Hepatocyte (in vitro differentiated cells): ENCODE results near the gene STX11. TPM values are rescaled to one million over a fixed set of nuclear protein-coding genes. Genes with fewer than 3 reads are reported as not detected.

ENCODE experiments used
- DNase-seq: peaks from one replicate; pipeline ENCODE4 v3.0.0-alpha.2; 2016; ENCODE audit warnings: low spot score
- H2AFZ ChIP-seq: fragments of 200-600 bp; sonication (generic); 2 replicates; pipeline ENCODE4 v1.6.0; 2016; ENCODE audit warnings: antibody characterized with exemption, mild to moderate bottlenecking
- H3K27ac ChIP-seq: fragments of 200-600 bp; sonication (generic); 2 replicates; pipeline ENCODE4 v1.5.1; 2016; ENCODE audit warnings: mild to moderate bottlenecking
- H3K27me3 ChIP-seq: fragments of 200-600 bp; sonication (generic); 2 replicates; pipeline ENCODE4 v1.6.1; 2016
- H3K36me3 ChIP-seq: fragments of 200-600 bp; sonication (generic); replicated peaks from 2 replicates; pipeline ENCODE4 v1.5.1; 2016; ENCODE audit warnings: low read depth; ENCODE audit not compliant: insufficient read depth
- H3K4me1 ChIP-seq: fragments of 200-600 bp; sonication (generic); 2 replicates; pipeline ENCODE4 v1.5.1; 2016; ENCODE audit warnings: mild to moderate bottlenecking, moderate library complexity; ENCODE audit not compliant: insufficient read depth
- H3K4me2 ChIP-seq: fragments of 200-600 bp; sonication (generic); 2 replicates; pipeline ENCODE4 v1.6.0; 2016
- H3K4me3 ChIP-seq: fragments of 200-600 bp; sonication (generic); 2 replicates; pipeline ENCODE4 v1.5.1; 2016; ENCODE audit warnings: mild to moderate bottlenecking
- H3K79me2 ChIP-seq: fragments of 200-600 bp; sonication (generic); 2 replicates; pipeline ENCODE4 v1.6.0; 2017; ENCODE audit warnings: mild to moderate bottlenecking
- H3K9me2 ChIP-seq: fragments of 200-600 bp; sonication (generic); replicated peaks from 2 replicates; pipeline ENCODE4 v1.6.0; 2017; ENCODE audit warnings: mild to moderate bottlenecking; ENCODE audit not compliant: insufficient read depth
- H3K9me3 ChIP-seq: fragments of 200-600 bp; sonication (generic); 2 replicates; pipeline ENCODE4 v1.5.1; 2016; ENCODE audit warnings: low read depth, mild to moderate bottlenecking
- H4K20me1 ChIP-seq: fragments of 200-600 bp; sonication (generic); 2 replicates; pipeline ENCODE4 v1.6.0; 2016; ENCODE audit warnings: mild to moderate bottlenecking; ENCODE audit not compliant: insufficient read depth, poor library complexity, severe bottlenecking
- EZH2 ChIP-seq: fragments of 200-600 bp; sonication (generic); IDR thresholded peaks from 2 replicates; pipeline ENCODE4 v1.6.1; 2016; ENCODE audit warnings: antibody characterized with exemption, mild to moderate bottlenecking, borderline replicate concordance
- EZH2phosphoT487 ChIP-seq: fragments of 200-600 bp; sonication (generic); IDR thresholded peaks from one replicate; pipeline ENCODE4 v1.6.1; 2018; ENCODE audit warnings: antibody characterized with exemption, mild to moderate bottlenecking, low read depth, moderate library complexity; ENCODE audit not compliant: unreplicated experiment, severe bottlenecking
- WGBS: methylation state at CpG from one replicate; pipeline ENCODE4 v1.1.6; 2016; ENCODE audit warnings: low lambda C conversion rate; ENCODE audit errors: missing lambda C conversion rate; 5-methylcytosine and 5-hydroxymethylcytosine counted together
- polyA plus RNA-seq: library from polyadenylated mRNA; unstranded; fragments of >200 nt; fragmentation: Nextera tagmentation; extraction: Ambion mirVana; gene quantifications from 2 replicates; pipeline ENCODE4 v1.2.1, GENCODE V29; 2016
- total RNA-seq: library from RNA; depleted of rRNA; stranded (reverse); fragments of >200 nt; gene quantifications from 2 replicates; pipeline ENCODE4 v1.2.3, GENCODE V29; 2014
- TF ChIP-seq, protein P1 (sequence below): fragments of 200-600 bp; sonication (generic); IDR thresholded peaks from 2 replicates; pipeline ENCODE4 v1.5.1; 2016; ENCODE audit warnings: antibody characterized with exemption, mild to moderate bottlenecking; ENCODE audit not compliant: poor library complexity

Gene STX11
- total and polyA plus RNA-seq, 2 experiments from 2014 or later = 0.27 to 0.48 TPM

DNA sequence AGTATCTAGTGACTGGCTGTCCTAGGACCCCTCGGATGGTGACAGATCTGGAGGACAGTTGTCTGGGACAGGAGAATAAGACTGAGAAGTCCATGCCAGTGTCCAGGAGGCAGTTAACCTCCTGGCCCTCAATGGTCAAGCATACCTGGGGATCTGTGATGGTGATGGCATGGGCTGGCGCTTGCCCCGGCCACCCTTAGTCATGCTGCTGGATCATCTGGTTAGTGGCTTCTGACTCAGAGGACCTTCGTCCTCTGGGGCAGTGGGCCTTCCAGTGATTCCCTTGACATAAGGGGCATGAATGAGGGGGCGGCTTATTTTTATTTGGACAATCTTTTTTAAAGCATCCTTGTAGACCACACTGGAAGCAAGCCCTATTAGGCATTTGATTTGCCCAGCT is 30.9 kb upstream of the STX11 start:
- Histone ChIP-seq H3K4me2 (no peak overlapping the region), H3K27ac (no peak overlapping the region), H2AFZ (no peak overlapping the region)

DNA sequence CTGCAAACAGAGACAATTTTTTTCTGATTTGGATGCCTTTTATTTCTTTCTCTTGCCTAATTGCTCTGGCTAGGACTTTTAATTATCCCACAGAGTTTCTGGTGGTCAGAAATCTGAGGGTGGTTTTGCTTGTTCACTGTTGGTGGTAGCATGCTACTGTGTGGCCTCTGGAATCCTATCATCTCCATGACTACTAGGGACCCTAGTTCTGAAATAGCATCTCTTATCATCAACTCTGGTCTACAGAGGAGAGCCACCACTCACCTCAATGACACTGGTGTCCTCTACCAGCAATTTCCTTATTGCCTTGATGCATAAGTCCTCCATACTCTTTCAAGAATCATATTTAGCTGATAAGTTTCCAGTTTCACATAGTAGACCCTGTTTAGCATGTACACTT is 27.5 kb upstream of the STX11 start:
- no peaks in the 10 kb centered on the region for H3K79me2 ChIP-seq
- TF ChIP-seq EZH2 (no peak), EZH2phosphoT487 (no peak)
- TF ChIP-seq, protein P1, sequence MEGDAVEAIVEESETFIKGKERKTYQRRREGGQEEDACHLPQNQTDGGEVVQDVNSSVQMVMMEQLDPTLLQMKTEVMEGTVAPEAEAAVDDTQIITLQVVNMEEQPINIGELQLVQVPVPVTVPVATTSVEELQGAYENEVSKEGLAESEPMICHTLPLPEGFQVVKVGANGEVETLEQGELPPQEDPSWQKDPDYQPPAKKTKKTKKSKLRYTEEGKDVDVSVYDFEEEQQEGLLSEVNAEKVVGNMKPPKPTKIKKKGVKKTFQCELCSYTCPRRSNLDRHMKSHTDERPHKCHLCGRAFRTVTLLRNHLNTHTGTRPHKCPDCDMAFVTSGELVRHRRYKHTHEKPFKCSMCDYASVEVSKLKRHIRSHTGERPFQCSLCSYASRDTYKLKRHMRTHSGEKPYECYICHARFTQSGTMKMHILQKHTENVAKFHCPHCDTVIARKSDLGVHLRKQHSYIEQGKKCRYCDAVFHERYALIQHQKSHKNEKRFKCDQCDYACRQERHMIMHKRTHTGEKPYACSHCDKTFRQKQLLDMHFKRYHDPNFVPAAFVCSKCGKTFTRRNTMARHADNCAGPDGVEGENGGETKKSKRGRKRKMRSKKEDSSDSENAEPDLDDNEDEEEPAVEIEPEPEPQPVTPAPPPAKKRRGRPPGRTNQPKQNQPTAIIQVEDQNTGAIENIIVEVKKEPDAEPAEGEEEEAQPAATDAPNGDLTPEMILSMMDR = no peak
- H3K4me2 ChIP-seq = no peak overlapping the region

More for the DNA sequence above, 30.9 kb upstream of the STX11 start:
- H3K27me3 ChIP-seq = no peaks in the 10 kb centered on the region
- 96% methylated on average over 5 of the region's 5 CpGs for WGBS
- H3K9me2 ChIP-seq = no peaks in the 10 kb centered on the region
- no peaks in the 10 kb centered on the region for H3K36me3 ChIP-seq
- no peak for DNase-seq
- TF ChIP-seq EZH2 (no peak), EZH2phosphoT487 (no peak)
- TF ChIP-seq, protein P1 = no peak
- no peaks in the 10 kb centered on the region for H3K4me1 ChIP-seq
- no peaks in the 10 kb centered on the region for H3K9me3 ChIP-seq
- H3K4me3 ChIP-seq = no peak overlapping the region
- no peaks in the 10 kb centered on the region for H4K20me1 ChIP-seq
- no peaks in the 10 kb centered on the region for H3K79me2 ChIP-seq

DNA sequence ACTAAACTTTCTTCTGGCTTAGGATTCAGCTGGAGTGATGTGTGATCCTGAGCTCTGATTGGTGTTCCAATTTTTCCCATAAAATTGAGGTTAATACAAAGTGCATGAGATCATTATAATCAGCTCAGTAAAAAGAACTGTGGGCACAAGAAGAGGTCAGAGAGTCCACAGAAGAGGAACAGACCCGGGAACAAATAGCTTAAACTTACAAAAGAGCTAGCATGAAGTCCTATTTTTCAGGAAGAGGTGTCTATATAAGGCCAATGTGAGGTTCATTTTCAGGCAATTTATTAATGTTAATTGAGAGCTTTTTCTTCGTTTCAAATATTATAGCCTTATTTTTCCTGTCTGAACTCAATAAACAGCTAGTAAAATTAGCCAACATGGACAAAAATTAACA is 26.9 kb upstream of the STX11 start:
- H3K79me2 ChIP-seq = no peaks in the 10 kb centered on the region
- H3K36me3 ChIP-seq = no peaks in the 10 kb centered on the region
- no peak overlapping the region for H3K27ac ChIP-seq
- H2AFZ ChIP-seq = no peak overlapping the region
- DNase-seq = no peak
- no peak overlapping the region for H3K4me3 ChIP-seq
- no peaks in the 10 kb centered on the region for H3K4me1 ChIP-seq
- no peaks in the 10 kb centered on the region for H4K20me1 ChIP-seq
- H3K27me3 ChIP-seq = no peaks in the 10 kb centered on the region
- no peak overlapping the region for H3K4me2 ChIP-seq
- no peak for TF ChIP-seq EZH2
- TF ChIP-seq EZH2phosphoT487 = no peak
- TF ChIP-seq, protein P1 = no peak
- H3K9me2 ChIP-seq = no peaks in the 10 kb centered on the region
- no peaks in the 10 kb centered on the region for H3K9me3 ChIP-seq
- whole genome bisulfite sequencing = 77% methylated on average over 2 of the region's 2 CpGs

More for the DNA sequence above, 27.5 kb upstream of the STX11 start:
- H2AFZ ChIP-seq = no peak overlapping the region
- H3K4me1 ChIP-seq = no peaks in the 10 kb centered on the region
- no peak for DNase-seq
- H4K20me1 ChIP-seq = no peaks in the 10 kb centered on the region
- H3K9me2 ChIP-seq = no peaks in the 10 kb centered on the region
- no peaks in the 10 kb centered on the region for H3K27me3 ChIP-seq
- H3K9me3 ChIP-seq = no peaks in the 10 kb centered on the region
- no peaks in the 10 kb centered on the region for H3K36me3 ChIP-seq
- no peak overlapping the region for H3K4me3 ChIP-seq
- no peak overlapping the region for H3K27ac ChIP-seq

DNA sequence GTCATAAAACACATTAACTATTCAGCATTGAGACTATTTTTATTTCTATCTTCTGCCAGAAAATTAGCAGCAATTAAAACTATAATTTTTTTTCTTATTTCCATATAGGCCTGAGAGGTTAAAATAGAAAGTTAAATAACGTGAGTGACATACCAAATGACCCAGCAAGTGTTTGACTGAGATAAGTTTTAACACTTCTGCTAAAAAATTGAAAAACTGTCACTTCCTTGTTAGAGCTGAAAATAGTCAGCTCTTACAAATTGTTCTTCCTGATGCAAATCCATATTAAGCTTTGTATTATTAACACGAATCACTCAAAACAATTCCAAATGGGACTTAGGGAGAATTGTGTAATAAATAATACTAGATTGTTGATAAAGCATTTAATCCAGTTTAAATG is 26.5 kb upstream of the STX11 start:
- TF ChIP-seq EZH2phosphoT487 = no peak
- no peak for TF ChIP-seq EZH2
- TF ChIP-seq, protein P1 = no peak
- Histone ChIP-seq H3K9me2 (no peaks in the 10 kb centered on the region), H3K4me1 (no peaks in the 10 kb centered on the region), H4K20me1 (no peaks in the 10 kb centered on the region), H3K9me3 (no peaks in the 10 kb centered on the region), H2AFZ (no peak overlapping the region), H3K27ac (no peak overlapping the region), H3K27me3 (no peaks in the 10 kb centered on the region), H3K79me2 (no peaks in the 10 kb centered on the region), H3K36me3 (no peaks in the 10 kb centered on the region), H3K4me3 (no peak overlapping the region), H3K4me2 (no peak overlapping the region)
- DNase-seq = no peak
- WGBS = 80% methylated on average over 2 of the region's 2 CpGs
